Endometrial microvascular endothelial cells (primary cell): ENCODE results near the gene CHRNA3. TPM values are rescaled to one million over a fixed set of nuclear protein-coding genes. Genes with fewer than 3 reads are reported as not detected.
"Not testable (repeated sequence)": the region's sequence is repeated elsewhere in the genome, so short reads cannot be mapped to it uniquely, and the experiment has no call there.

Experiments
- in situ Hi-C: cut with HindIII; loops from 2 replicates; pipeline ENCODE4 v1.10.0; 2017; ENCODE audit warnings: low sequenced_read_pairs, low pct_unique_long_range_greater_than_20kb; ENCODE audit errors: inconsistent ontology term
- total RNA-seq: library from RNA; depleted of rRNA; stranded (reverse); fragments of >200 nt; gene quantifications from one replicate; pipeline ENCODE4 v1.2.3, GENCODE V29; 2015; ENCODE audit errors: inconsistent ontology term

Gene CHRNA3
- total RNA-seq, 1 donor from 2014 or later, result not detected

GRCh38 chr15:78570710-78571109 lies 50.1 kb downstream of the CHRNA3 start:
- in situ Hi-C loops, result no loop called here

GRCh38 chr15:78567531-78567930 lies 53.3 kb downstream of the CHRNA3 start:
- in situ Hi-C loops, result no loop called here

GRCh38 chr15:78565951-78566774 lies 54.6 kb downstream of the CHRNA3 start:
- in situ Hi-C loops, result no loop called here

- in situ Hi-C loops, result no loop called here
These were observed 55.5 kb downstream of the CHRNA3 start, which contains the start of gene CHRNA5 for GRCh38 chr15:78565097-78565950. Gene CHRNA5 (plus strand): TSS chr15:78565520. CDS start chr15:78565720, 200 bp downstream.

GRCh38 chr15:78564743-78565096 lies 56.1 kb downstream of the CHRNA3 start:
- in situ Hi-C loops, result no loop called here

GRCh38 chr15:78563092-78563491 lies 57.7 kb downstream of the CHRNA3 start:
- in situ Hi-C loops, result no loop called here

- in situ Hi-C loops, result no loop called here
These were observed 59.3 kb downstream of the CHRNA3 start for GRCh38 chr15:78561490-78561889.

- in situ Hi-C loops, result not testable (repeated sequence)
These were observed 60.6 kb downstream of the CHRNA3 start for GRCh38 chr15:78560201-78560600.

GRCh38 chr15:78552597-78552996 lies 68.2 kb downstream of the CHRNA3 start:
- in situ Hi-C loops, result no loop called here

GRCh38 chr15:78551902-78552301 lies 68.9 kb downstream of the CHRNA3 start:
- in situ Hi-C loops, result no loop called here

GRCh38 chr15:78550815-78551214 lies 70.0 kb downstream of the CHRNA3 start:
- in situ Hi-C loops, result no loop called here

- in situ Hi-C loops, result no loop called here
These were observed 70.6 kb downstream of the CHRNA3 start for GRCh38 chr15:78550194-78550593.

Other genes with a start within 250 kb of the CHRNA3 start
- gene IREB2, start 182.8 kb downstream of the CHRNA3 start, total RNA-seq, result 18.8 TPM
- 5.9 TPM for gene HYKK, start 113.4 kb downstream of the CHRNA3 start, total RNA-seq
- gene PSMA4, start 80.6 kb downstream of the CHRNA3 start, total RNA-seq, result 374 TPM
- gene CHRNA5, start 55.5 kb downstream of the CHRNA3 start, total RNA-seq, result 18.6 TPM
- not detected for gene CHRNB4, start 20.2 kb upstream of the CHRNA3 start, total RNA-seq
- 11.0 TPM for gene ADAMTS7, start 190.5 kb upstream of the CHRNA3 start, total RNA-seq